Measurements from ENCODE around the gene IGFALS.

Gene IGFALS

GRCh38 chr16:1786242-1787055 lies 7.1 kb downstream of the IGFALS start:
- Histone ChIP-seq H3K27me3 (ENCODE audit: control insufficient read depth, insufficient read depth, low read length) (no peaks in the 10 kb centered on the region), H3K4me1 (ENCODE audit: control insufficient read depth, low read depth, low read length) (no peaks in the 10 kb centered on the region), H3K9me3 (ENCODE audit: control insufficient read depth, low read depth, low read length) (no peaks in the 10 kb centered on the region), H3K27ac (ENCODE audit: low read length) (no peak overlapping the region), H3K36me3 (ENCODE audit: control insufficient read depth, low read depth, low read length) (peaks cover 9% of the 10 kb centered on the region), H3K9ac (ENCODE audit: low read length) (no peak overlapping the region), H3K4me3 (ENCODE audit: low read length) (no peak overlapping the region)

- no peaks in the 10 kb centered on the region for H3K9me3 ChIP-seq (ENCODE audit: control insufficient read depth, low read depth, low read length)
- peaks cover 9% of the 10 kb centered on the region for H3K36me3 ChIP-seq (ENCODE audit: control insufficient read depth, low read depth, low read length)
- H3K27me3 ChIP-seq (ENCODE audit: control insufficient read depth, insufficient read depth, low read length), result no peaks in the 10 kb centered on the region
- H3K4me1 ChIP-seq (ENCODE audit: control insufficient read depth, low read depth, low read length), result no peaks in the 10 kb centered on the region
- no peak overlapping the region for H3K27ac ChIP-seq (ENCODE audit: low read length)
- no peak overlapping the region for H3K4me3 ChIP-seq (ENCODE audit: low read length)
- H3K9ac ChIP-seq (ENCODE audit: low read length), result no peak overlapping the region
These were observed 7.7 kb downstream of the IGFALS start for GRCh38 chr16:1785846-1786170.

- peaks cover 9% of the 10 kb centered on the region for H3K36me3 ChIP-seq (ENCODE audit: control insufficient read depth, low read depth, low read length)
- H3K9ac ChIP-seq (ENCODE audit: low read length), result no peak overlapping the region
- H3K27ac ChIP-seq (ENCODE audit: low read length), result no peak overlapping the region
These were observed 8.3 kb downstream of the IGFALS start for GRCh38 chr16:1784977-1785845.

DNA sequence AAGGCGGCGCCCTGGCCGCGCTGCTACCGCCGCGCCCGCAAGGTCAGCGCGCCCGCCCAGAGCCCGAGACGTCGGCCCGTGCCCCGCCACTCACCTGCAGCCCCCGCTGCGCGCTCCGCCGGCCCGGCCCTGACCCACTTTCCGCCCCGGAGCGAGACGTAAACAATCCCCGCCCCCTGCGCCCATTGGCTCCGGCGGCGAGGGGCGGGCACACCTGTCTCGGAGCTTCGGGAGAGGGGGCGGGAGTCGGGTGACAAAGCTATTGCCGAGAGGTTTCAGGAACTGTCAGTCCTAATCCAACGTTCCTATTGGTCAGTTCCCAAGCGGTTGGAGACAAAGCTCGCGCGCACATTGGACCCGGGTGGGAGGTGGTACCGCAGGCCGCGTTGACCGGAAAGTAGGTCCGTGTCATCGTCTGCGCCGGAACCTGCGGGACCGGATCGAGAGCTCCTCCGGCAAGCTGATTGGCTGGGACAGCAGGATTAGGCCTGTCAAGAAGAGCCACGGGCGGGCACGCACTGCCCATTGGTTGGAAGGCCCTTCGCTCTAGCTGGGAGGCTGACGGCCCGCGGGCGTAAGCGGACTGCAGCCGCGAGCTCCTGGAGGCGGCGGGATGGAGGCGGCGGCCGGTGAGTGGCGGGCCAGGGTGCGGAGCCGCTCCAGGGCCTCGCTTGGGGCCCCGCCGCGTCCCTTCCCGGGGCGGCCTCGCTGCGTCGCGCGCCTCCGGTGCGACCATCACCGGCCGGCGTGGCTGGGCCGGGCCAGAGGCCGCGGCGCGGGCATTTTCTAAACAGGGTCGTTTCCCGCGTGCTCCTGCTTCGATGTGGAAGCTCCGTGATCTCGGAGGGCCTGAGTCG lies 10.9 kb downstream of the IGFALS start, which contains the start of the genes NUBP2 and SPSB3:
Gene NUBP2 (plus strand): TSS at position 553 of the 857 bp plus-strand sequence. CDS start 61 bp downstream, at position 614.
Gene SPSB3 (minus strand): TSS at position 164 of the 857 bp plus-strand sequence. CDS start 1,088 bp downstream, outside the sequence.
- peak within 1 kb of the TSS; percentile 80 for H3K9ac ChIP-seq (ENCODE audit: low read length)

More at GRCh38 chr16:1784977-1785845, 8.3 kb downstream of the IGFALS start:
- H3K9me3 ChIP-seq (ENCODE audit: control insufficient read depth, low read depth, low read length), result no peaks in the 10 kb centered on the region
- H3K27me3 ChIP-seq (ENCODE audit: control insufficient read depth, insufficient read depth, low read length), result no peaks in the 10 kb centered on the region
- no peaks in the 10 kb centered on the region for H3K4me1 ChIP-seq (ENCODE audit: control insufficient read depth, low read depth, low read length)
- no peak overlapping the region for H3K4me3 ChIP-seq (ENCODE audit: low read length)

DNA sequence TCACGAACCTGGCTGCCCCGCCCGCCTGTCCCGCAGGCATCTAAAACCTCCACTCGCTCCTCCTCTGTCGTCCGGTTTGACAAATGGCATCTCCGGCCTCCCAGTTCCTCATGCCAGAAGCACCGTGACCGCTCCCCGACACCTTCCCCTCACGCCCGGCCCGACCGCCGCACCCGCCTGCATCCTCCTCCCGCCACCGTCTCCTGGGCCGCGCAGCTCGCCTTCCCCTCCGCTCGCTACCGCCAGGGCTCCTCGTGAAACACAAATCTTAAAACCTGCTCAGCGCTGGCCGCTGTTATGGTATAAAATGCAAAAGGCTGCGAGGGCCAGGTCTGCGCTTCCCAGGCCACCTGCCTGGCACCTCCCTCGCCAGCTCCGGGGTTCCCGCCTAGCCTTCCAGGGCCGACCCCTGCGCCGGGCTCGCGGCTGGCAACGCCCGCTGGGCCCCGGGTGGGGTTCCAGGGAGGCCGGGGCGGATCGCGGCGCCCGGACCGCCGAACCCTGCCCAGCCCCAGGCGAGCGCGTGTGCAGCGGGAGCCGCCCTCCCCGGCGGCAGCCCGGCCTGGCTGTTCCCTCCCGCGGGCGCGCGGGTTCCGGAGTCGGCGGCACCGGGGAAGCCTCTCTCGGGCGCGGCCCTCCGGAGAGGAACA lies 11.6 kb downstream of the IGFALS start:
- Histone ChIP-seq H3K4me3 (ENCODE audit: low read length) (peak overlapping the region; percentile 83), H3K9ac (ENCODE audit: low read length) (peak overlapping the region; percentile 45), H3K27ac (ENCODE audit: low read length) (no peak overlapping the region), H3K9me3 (ENCODE audit: control insufficient read depth, low read depth, low read length) (no peaks in the 10 kb centered on the region), H3K27me3 (ENCODE audit: control insufficient read depth, insufficient read depth, low read length) (no peaks in the 10 kb centered on the region), H3K36me3 (ENCODE audit: control insufficient read depth, low read depth, low read length) (peaks cover 8% of the 10 kb centered on the region), H3K4me1 (ENCODE audit: control insufficient read depth, low read depth, low read length) (no peaks in the 10 kb centered on the region)

More for the DNA sequence above, 10.9 kb downstream of the IGFALS start, which contains the start of the genes NUBP2 and SPSB3:
- Histone ChIP-seq H3K4me1 (ENCODE audit: control insufficient read depth, low read depth, low read length) (no peaks in the 10 kb centered on the region), H3K9me3 (ENCODE audit: control insufficient read depth, low read depth, low read length) (no peaks in the 10 kb centered on the region), H3K27ac (ENCODE audit: low read length) (no peak within 1 kb of the TSS), H3K36me3 (ENCODE audit: control insufficient read depth, low read depth, low read length) (peaks cover 3% of the 10 kb centered on the region), H3K27me3 (ENCODE audit: control insufficient read depth, insufficient read depth, low read length) (no peaks in the 10 kb centered on the region), H3K4me3 (ENCODE audit: low read length) (peak within 1 kb of the TSS; percentile 83)

DNA sequence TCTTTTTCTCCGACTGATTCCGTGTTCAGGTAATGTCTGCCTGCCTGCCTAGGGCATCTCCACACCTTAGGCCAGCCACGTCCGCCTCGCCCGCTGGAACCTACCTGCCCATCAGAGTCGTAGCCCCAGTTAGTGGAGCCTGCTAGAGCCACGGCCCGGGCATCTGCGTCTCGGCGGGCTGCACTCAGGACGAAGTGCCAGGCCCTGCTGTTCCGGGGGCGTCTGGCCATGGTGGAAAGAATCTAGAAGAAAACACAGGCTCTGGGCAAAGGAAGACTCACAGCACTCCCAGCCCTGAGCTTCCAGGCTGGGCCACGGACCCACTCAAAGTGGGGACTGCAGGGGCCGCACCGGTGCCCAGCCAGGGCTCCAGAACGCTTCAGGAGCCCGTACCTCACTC lies 12.3 kb downstream of the IGFALS start:
- Histone ChIP-seq H3K4me1 (ENCODE audit: control insufficient read depth, low read depth, low read length) (no peaks in the 10 kb centered on the region), H3K4me3 (ENCODE audit: low read length) (peak overlapping the region; percentile 83), H3K27me3 (ENCODE audit: control insufficient read depth, insufficient read depth, low read length) (no peaks in the 10 kb centered on the region), H3K9me3 (ENCODE audit: control insufficient read depth, low read depth, low read length) (no peaks in the 10 kb centered on the region), H3K9ac (ENCODE audit: low read length) (peak overlapping the region; percentile 45), H3K27ac (ENCODE audit: low read length) (no peak overlapping the region), H3K36me3 (ENCODE audit: control insufficient read depth, low read depth, low read length) (peaks cover 11% of the 10 kb centered on the region)

GRCh38 chr16:1780677-1781072 lies 12.8 kb downstream of the IGFALS start:
- no peaks in the 10 kb centered on the region for H3K27me3 ChIP-seq (ENCODE audit: control insufficient read depth, insufficient read depth, low read length)
- H3K4me1 ChIP-seq (ENCODE audit: control insufficient read depth, low read depth, low read length), result no peaks in the 10 kb centered on the region
- H3K36me3 ChIP-seq (ENCODE audit: control insufficient read depth, low read depth, low read length), result peaks cover 11% of the 10 kb centered on the region
- H3K27ac ChIP-seq (ENCODE audit: low read length), result no peak overlapping the region
- H3K9me3 ChIP-seq (ENCODE audit: control insufficient read depth, low read depth, low read length), result no peaks in the 10 kb centered on the region
- no peak overlapping the region for H3K9ac ChIP-seq (ENCODE audit: low read length)
- no peak overlapping the region for H3K4me3 ChIP-seq (ENCODE audit: low read length)

- no peak overlapping the region for H3K9ac ChIP-seq (ENCODE audit: low read length)
- H3K27ac ChIP-seq (ENCODE audit: low read length), result no peak overlapping the region
- no peak overlapping the region for H3K4me3 ChIP-seq (ENCODE audit: low read length)
- H3K27me3 ChIP-seq (ENCODE audit: control insufficient read depth, insufficient read depth, low read length), result no peaks in the 10 kb centered on the region
- H3K9me3 ChIP-seq (ENCODE audit: control insufficient read depth, low read depth, low read length), result no peaks in the 10 kb centered on the region
- H3K36me3 ChIP-seq (ENCODE audit: control insufficient read depth, low read depth, low read length), result peaks cover 16% of the 10 kb centered on the region
- no peaks in the 10 kb centered on the region for H3K4me1 ChIP-seq (ENCODE audit: control insufficient read depth, low read depth, low read length)
These were observed 13.5 kb downstream of the IGFALS start for GRCh38 chr16:1779741-1780676.

GRCh38 chr16:1779234-1779701 lies 14.2 kb downstream of the IGFALS start:
- Histone ChIP-seq H3K9ac (ENCODE audit: low read length) (no peak overlapping the region), H3K4me3 (ENCODE audit: low read length) (no peak overlapping the region), H3K36me3 (ENCODE audit: control insufficient read depth, low read depth, low read length) (peaks cover 16% of the 10 kb centered on the region)

More at GRCh38 chr16:1779234-1779701, 14.2 kb downstream of the IGFALS start:
- H3K4me1 ChIP-seq (ENCODE audit: control insufficient read depth, low read depth, low read length), result no peaks in the 10 kb centered on the region
- H3K9me3 ChIP-seq (ENCODE audit: control insufficient read depth, low read depth, low read length), result no peaks in the 10 kb centered on the region
- H3K27me3 ChIP-seq (ENCODE audit: control insufficient read depth, insufficient read depth, low read length), result no peaks in the 10 kb centered on the region
- H3K27ac ChIP-seq (ENCODE audit: low read length), result no peak overlapping the region

All from iPS-18a (cell line).